ENCODE results near the gene ABHD5.
"Not testable (repeated sequence)": the region's sequence is repeated elsewhere in the genome, so short reads cannot be mapped to it uniquely, and the experiment has no call there.

GRCh38 chr3:43678375-43678774 is 12.4 kb upstream of the ABHD5 start:
- not testable (repeated sequence) for TF ChIP-seq CTCF, POLR2A (IDR thresholded peaks at IDR 0.05)

All from uterus (tissue), 2 donors.